SK-N-SH (cell line): ENCODE measurements around the gene SPTB. TPM values are rescaled to one million over a fixed set of nuclear protein-coding genes. Genes with fewer than 3 reads are reported as not detected.

Source experiments
- CTCF ChIA-PET: fragments of 300-600, 350-600 bp; formaldehyde crosslinking; extraction: SDS; loops from one replicate; lab custom pipeline; 2021; lab: Yijun Ruan, JAX
- POLR2A ChIA-PET: fragments of 350-600 bp; sonication (Branson Sonifier 250); formaldehyde crosslinking; extraction: SDS; loops from one replicate; lab custom pipeline; 2020; ENCODE audit warnings: antibody characterized with exemption, inconsistent platforms; lab: Yijun Ruan, JAX
- DNase-seq: peaks from one replicate; pipeline ENCODE4 v3.0.0; 2012
- H2AFZ ChIP-seq: fragments of 200-600 bp; sonication (generic); 2 replicates; pipeline ENCODE4 v1.8.1; 2016; ENCODE audit warnings: antibody characterized with exemption, mild to moderate bottlenecking, low read depth
- H3F3A ChIP-seq: fragments of 200-600 bp; sonication (generic); replicated peaks from 2 replicates; pipeline ENCODE3; 2016; ENCODE audit warnings: antibody characterized with exemption, mild to moderate bottlenecking; ENCODE audit not compliant: insufficient read depth
- H3K27ac ChIP-seq, 2 experiments: fragments of 200-500 bp in 1 of 2; fragments of 200-600 bp in 1 of 2; sonication (Bioruptor generic) in 1 of 2; sonication (generic), shearing (Covaris generic) in 1 of 2; 2 replicates each; pipeline versions ENCODE4 v1.5.1 to v1.6.1; 2014 to 2016; ENCODE audit warnings: low read depth in 2 of 2, inconsistent platforms in 1 of 2, low read length in 1 of 2, mild to moderate bottlenecking in 1 of 2, mixed read lengths in 1 of 2
- H3K27me3 ChIP-seq: fragments of 200-600 bp; sonication (generic), shearing (Covaris generic); 2 replicates; pipeline ENCODE4 v1.6.1; 2016; ENCODE audit warnings: mixed run types; ENCODE audit not compliant: insufficient read depth
- H3K36me3 ChIP-seq, 2 experiments: fragments of 200-500 bp in 1 of 2; fragments of 200-600 bp in 1 of 2; sonication (Bioruptor generic) in 1 of 2; sonication (generic) in 1 of 2; replicated peaks in 1 of 2; 2 replicates each; pipeline versions ENCODE3 to v1.5.1; 2014 to 2016; ENCODE audit warnings: low read length in 1 of 2, mild to moderate bottlenecking in 1 of 2; ENCODE audit not compliant: insufficient read depth in 2 of 2, control insufficient read depth in 1 of 2
- H3K4me1 ChIP-seq, 2 experiments: fragments of 200-500 bp in 1 of 2; fragments of 200-600 bp in 1 of 2; sonication (Bioruptor generic) in 1 of 2; sonication (generic), shearing (Covaris generic) in 1 of 2; 2 replicates each; pipeline versions ENCODE4 v1.5.1 to v1.6.1; 2014 to 2016; ENCODE audit warnings: low read depth in 1 of 2, low read length in 1 of 2, mixed run types in 1 of 2; ENCODE audit not compliant: insufficient read depth in 2 of 2, control insufficient read depth in 1 of 2
- H3K4me2 ChIP-seq: fragments of 200-600 bp; sonication (generic), shearing (Covaris generic); 2 replicates; pipeline ENCODE4 v1.6.1; 2017; ENCODE audit warnings: mixed run types
- H3K4me3 ChIP-seq, 2 experiments: fragments of 200-500 bp in 1 of 2; fragments of 200-600 bp in 1 of 2; sonication (Bioruptor generic) in 1 of 2; sonication (generic), shearing (Covaris generic) in 1 of 2; 2 replicates each; pipeline versions ENCODE4 v1.5.1 to v1.8.1; 2014 to 2016; ENCODE audit warnings: low read depth in 2 of 2, inconsistent platforms in 1 of 2, low read length in 1 of 2, mild to moderate bottlenecking in 1 of 2, mixed read lengths in 1 of 2, moderate library complexity in 1 of 2
- H3K79me2 ChIP-seq: fragments of 200-600 bp; sonication (generic); 2 replicates; pipeline ENCODE4 v1.8.1; 2017; ENCODE audit warnings: mild to moderate bottlenecking; ENCODE audit not compliant: insufficient read depth
- H3K9ac ChIP-seq: fragments of 200-600 bp; sonication (generic); 2 replicates; pipeline ENCODE4 v1.6.1; 2017; ENCODE audit warnings: mixed run types
- H3K9me2 ChIP-seq: fragments of 200-600 bp; sonication (generic); 2 replicates; pipeline ENCODE4 v1.6.1; 2017; ENCODE audit warnings: mixed run types
- H3K9me3 ChIP-seq: fragments of 200-600 bp; sonication (generic); 2 replicates; pipeline ENCODE4 v1.6.1; 2017; ENCODE audit warnings: mixed run types, mild to moderate bottlenecking, moderate library complexity
- H4K20me1 ChIP-seq: fragments of 200-600 bp; sonication (generic); 2 replicates; pipeline ENCODE4 v1.6.1; 2017; ENCODE audit warnings: mild to moderate bottlenecking, mixed run types; ENCODE audit not compliant: insufficient read depth
- CHD2 ChIP-seq: fragments of 150-350 bp; IDR thresholded peaks from 2 replicates; pipeline ENCODE4 v1.6.1; 2018; ENCODE audit warnings: low read length; ENCODE audit not compliant: partially characterized antibody
- ELF1 ChIP-seq: IDR thresholded peaks from 2 replicates; pipeline ENCODE4 v1.4.0; 2012
- EP300 ChIP-seq, 2 experiments: IDR thresholded peaks; 2 replicates each; pipeline versions ENCODE4 v1.4.0 to v1.6.1; 2012; ENCODE audit warnings: borderline replicate concordance in 1 of 2, low read depth in 1 of 2, low read length in 1 of 2
- FOXJ3 ChIP-seq: sonication (generic); formaldehyde crosslinking; IDR thresholded peaks from 2 replicates; pipeline ENCODE4 v1.5.1; 2020; ENCODE audit warnings: mild to moderate bottlenecking, missing genetic modification reagents
- POLR2AphosphoS5 ChIP-seq: IDR thresholded peaks from 2 replicates; pipeline ENCODE4 v1.6.1; 2012; ENCODE audit warnings: low read depth, low read length
- RAD21 ChIP-seq: IDR thresholded peaks from 2 replicates; pipeline ENCODE4 v1.6.1; 2012; ENCODE audit warnings: mild to moderate bottlenecking, low read length
- RCOR1 ChIP-seq: fragments of 150-350 bp; IDR thresholded peaks from 2 replicates; pipeline ENCODE4 v1.6.1; 2017; ENCODE audit warnings: antibody characterized with exemption, low read length
- SMC3 ChIP-seq: IDR thresholded peaks from 2 replicates; pipeline ENCODE4 v1.6.1; 2012; ENCODE audit warnings: low read depth, low read length, improper control_type of control experiment
- TCF12 ChIP-seq: IDR thresholded peaks from 2 replicates; pipeline ENCODE4 v1.4.0; 2012
- YY1 ChIP-seq: IDR thresholded peaks from 2 replicates; pipeline ENCODE4 v1.4.0; 2012; ENCODE audit warnings: low read depth, mild to moderate bottlenecking
- WGBS: methylation state at CpG from one replicate; pipeline ENCODE4 v1.1.6; 2017; ENCODE audit warnings: low lambda C conversion rate; 5-methylcytosine and 5-hydroxymethylcytosine counted together
- polyA plus RNA-seq, 3 experiments: library from polyadenylated mRNA; depleted of rRNA; stranded (reverse); fragments of >200 nt; gene quantifications; 2 replicates each; pipeline ENCODE4 v1.2.3, GENCODE V29; 2012
- TF ChIP-seq, protein P1 (sequence below): IDR thresholded peaks from 2 replicates; pipeline ENCODE4 v1.4.0; 2012; ENCODE audit warnings: low read depth
- TF ChIP-seq, protein P2 (sequence below): IDR thresholded peaks from 2 replicates; pipeline ENCODE4 v1.6.1; 2012; ENCODE audit warnings: mild to moderate bottlenecking, low read depth, low read length, moderate library complexity
- TF ChIP-seq, protein P3 (sequence below): IDR thresholded peaks from 2 replicates; pipeline ENCODE4 v1.4.0; 2012; ENCODE audit warnings: low read depth, borderline replicate concordance
- TF ChIP-seq, protein P4 (sequence below): fragments of 200-600 bp; sonication (generic); IDR thresholded peaks from 2 replicates; pipeline ENCODE4 v1.6.1; 2017; ENCODE audit warnings: antibody characterized with exemption, mild to moderate bottlenecking, moderate library complexity

The SPTB gene
- polyA plus RNA-seq, 1 of the 3 experiments (the other 2 are of a cell fraction), result 0.15 TPM

DNA sequence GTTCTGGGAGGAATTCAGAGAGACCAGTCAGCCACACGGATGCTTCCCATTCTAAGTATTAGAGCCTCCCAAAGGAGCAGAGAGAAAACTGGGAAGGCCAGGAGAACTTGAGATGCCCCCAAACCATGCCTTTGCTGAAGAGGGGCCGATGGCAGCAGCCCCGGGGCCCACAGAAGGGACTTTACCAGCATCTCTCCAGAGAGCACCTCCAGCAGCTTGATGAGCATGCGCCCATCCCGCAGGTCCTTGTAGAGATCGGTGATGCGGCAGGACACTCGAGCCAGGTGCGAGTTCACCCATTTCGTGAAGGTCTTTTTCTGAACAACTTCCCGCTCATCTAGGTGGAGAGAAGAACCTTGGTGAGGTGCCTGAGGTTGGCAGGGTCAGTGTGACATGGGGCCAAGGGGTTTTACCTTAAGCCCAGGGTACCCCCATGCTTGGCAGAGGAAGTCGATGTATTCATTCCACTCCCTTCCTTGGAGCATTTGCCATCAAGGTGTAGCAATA, 74.9 kb downstream of the SPTB start:
- 95% methylated on average over 12 of the region's 12 CpGs for WGBS
- Histone ChIP-seq H3K27me3 (no peaks in the 10 kb centered on the region), H3K36me3 (no peaks in the 10 kb centered on the region), H4K20me1 (no peaks in the 10 kb centered on the region), H3K9me3 (no peaks in the 10 kb centered on the region), H3K4me1 (peaks cover 10 to 26% of the 10 kb centered on the region in 2 experiments; a peak in 3 of 4 replicates), H3F3A (peaks cover 35% of the 10 kb centered on the region), H3K27ac (peak overlapping the region in 1 of 2 experiments; percentile 100; a peak in 2 of 4 replicates), H3K9me2 (no peaks in the 10 kb centered on the region), H3K4me2 (peak overlapping the region; percentile 71; the same call in 1 of the 2 replicates), H3K9ac (no peak overlapping the region), H3K79me2 (no peaks in the 10 kb centered on the region), H3K4me3 (no peak overlapping the region), H2AFZ (no peak overlapping the region)
- TF ChIP-seq TCF12 (no peak), ELF1 (no peak), YY1 (no peak), CHD2 (no peak), FOXJ3 (CRISPR knock-in tag) (no peak), POLR2AphosphoS5 (no peak)
- TF ChIP-seq, protein P1, sequence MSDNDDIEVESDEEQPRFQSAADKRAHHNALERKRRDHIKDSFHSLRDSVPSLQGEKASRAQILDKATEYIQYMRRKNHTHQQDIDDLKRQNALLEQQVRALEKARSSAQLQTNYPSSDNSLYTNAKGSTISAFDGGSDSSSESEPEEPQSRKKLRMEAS, result no peak
- TF ChIP-seq, protein P2, sequence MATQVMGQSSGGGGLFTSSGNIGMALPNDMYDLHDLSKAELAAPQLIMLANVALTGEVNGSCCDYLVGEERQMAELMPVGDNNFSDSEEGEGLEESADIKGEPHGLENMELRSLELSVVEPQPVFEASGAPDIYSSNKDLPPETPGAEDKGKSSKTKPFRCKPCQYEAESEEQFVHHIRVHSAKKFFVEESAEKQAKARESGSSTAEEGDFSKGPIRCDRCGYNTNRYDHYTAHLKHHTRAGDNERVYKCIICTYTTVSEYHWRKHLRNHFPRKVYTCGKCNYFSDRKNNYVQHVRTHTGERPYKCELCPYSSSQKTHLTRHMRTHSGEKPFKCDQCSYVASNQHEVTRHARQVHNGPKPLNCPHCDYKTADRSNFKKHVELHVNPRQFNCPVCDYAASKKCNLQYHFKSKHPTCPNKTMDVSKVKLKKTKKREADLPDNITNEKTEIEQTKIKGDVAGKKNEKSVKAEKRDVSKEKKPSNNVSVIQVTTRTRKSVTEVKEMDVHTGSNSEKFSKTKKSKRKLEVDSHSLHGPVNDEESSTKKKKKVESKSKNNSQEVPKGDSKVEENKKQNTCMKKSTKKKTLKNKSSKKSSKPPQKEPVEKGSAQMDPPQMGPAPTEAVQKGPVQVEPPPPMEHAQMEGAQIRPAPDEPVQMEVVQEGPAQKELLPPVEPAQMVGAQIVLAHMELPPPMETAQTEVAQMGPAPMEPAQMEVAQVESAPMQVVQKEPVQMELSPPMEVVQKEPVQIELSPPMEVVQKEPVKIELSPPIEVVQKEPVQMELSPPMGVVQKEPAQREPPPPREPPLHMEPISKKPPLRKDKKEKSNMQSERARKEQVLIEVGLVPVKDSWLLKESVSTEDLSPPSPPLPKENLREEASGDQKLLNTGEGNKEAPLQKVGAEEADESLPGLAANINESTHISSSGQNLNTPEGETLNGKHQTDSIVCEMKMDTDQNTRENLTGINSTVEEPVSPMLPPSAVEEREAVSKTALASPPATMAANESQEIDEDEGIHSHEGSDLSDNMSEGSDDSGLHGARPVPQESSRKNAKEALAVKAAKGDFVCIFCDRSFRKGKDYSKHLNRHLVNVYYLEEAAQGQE, result no peak
- POLR2A ChIA-PET, result no interaction called here
- CTCF ChIA-PET, result interaction anchor here (1.6 to 10.8 kb wide), 4 partner anchors 10 to 181 kb away, joined by 5 to 138 read pairs (median 54); no protein-coding TSS in a partner anchor
- DNase-seq, result no peak

DNA sequence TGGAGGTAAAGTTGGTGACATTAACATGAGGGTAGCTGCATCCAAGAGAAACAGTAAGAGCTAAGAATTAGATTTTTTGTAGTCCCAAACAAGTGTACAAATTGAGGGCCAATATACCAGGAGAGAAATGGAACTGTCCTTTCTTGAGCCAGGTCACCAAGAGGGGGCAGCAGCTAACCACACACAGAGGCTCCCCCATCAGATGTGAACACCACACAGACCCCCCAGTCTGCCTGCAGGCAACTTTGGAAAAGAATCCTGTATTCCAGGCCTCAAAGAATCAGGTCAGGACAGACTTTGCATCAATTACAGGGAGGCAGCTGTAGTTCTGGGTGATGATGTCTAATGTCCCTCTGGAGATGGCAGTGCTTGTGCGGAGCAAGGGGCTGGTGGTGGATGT, 77.9 kb downstream of the SPTB start:
- DNase-seq, result peak; percentile 78
- CTCF ChIA-PET, result interaction anchor here (0.6 to 10.8 kb wide), 40 partner anchors 12 to 218 kb away, joined by 3 to 138 read pairs (median 4); partner anchors contain the start of gene CHURC1
- 91% methylated on average over 1 of the region's 1 CpG for WGBS

More for the DNA sequence above, 77.9 kb downstream of the SPTB start:
- no peaks in the 10 kb centered on the region for H3K36me3 ChIP-seq
- H3K9ac ChIP-seq, result no peak overlapping the region
- H3K27me3 ChIP-seq, result no peaks in the 10 kb centered on the region
- H3K9me3 ChIP-seq, result no peaks in the 10 kb centered on the region
- no peaks in the 10 kb centered on the region for H3K79me2 ChIP-seq
- H4K20me1 ChIP-seq, result no peaks in the 10 kb centered on the region
- no peak overlapping the region for H3K4me2 ChIP-seq
- H3K9me2 ChIP-seq, result no peaks in the 10 kb centered on the region
- H2AFZ ChIP-seq, result no peak overlapping the region
- H3F3A ChIP-seq, result peaks cover 19% of the 10 kb centered on the region
- peaks cover 12 to 15% of the 10 kb centered on the region in 2 experiments; a peak in 3 of 4 replicates for H3K4me1 ChIP-seq
- TF ChIP-seq RAD21 (peak; percentile 82), RCOR1 (peak; percentile 12; the same call in 1 of the 2 replicates), SMC3 (peak; percentile 70), EP300 (IDR thresholded peaks at IDR 0.05; ENCODE audit: borderline replicate concordance in 1 of 2, low read depth in 1 of 2, low read length in 1 of 2) (peak in 1 of 2 experiments; percentile 26; a peak in 1 of 4 replicates)
- TF ChIP-seq, protein P3, sequence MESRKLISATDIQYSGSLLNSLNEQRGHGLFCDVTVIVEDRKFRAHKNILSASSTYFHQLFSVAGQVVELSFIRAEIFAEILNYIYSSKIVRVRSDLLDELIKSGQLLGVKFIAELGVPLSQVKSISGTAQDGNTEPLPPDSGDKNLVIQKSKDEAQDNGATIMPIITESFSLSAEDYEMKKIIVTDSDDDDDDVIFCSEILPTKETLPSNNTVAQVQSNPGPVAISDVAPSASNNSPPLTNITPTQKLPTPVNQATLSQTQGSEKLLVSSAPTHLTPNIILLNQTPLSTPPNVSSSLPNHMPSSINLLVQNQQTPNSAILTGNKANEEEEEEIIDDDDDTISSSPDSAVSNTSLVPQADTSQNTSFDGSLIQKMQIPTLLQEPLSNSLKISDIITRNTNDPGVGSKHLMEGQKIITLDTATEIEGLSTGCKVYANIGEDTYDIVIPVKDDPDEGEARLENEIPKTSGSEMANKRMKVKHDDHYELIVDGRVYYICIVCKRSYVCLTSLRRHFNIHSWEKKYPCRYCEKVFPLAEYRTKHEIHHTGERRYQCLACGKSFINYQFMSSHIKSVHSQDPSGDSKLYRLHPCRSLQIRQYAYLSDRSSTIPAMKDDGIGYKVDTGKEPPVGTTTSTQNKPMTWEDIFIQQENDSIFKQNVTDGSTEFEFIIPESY, result no peak
- TF ChIP-seq, protein P4, sequence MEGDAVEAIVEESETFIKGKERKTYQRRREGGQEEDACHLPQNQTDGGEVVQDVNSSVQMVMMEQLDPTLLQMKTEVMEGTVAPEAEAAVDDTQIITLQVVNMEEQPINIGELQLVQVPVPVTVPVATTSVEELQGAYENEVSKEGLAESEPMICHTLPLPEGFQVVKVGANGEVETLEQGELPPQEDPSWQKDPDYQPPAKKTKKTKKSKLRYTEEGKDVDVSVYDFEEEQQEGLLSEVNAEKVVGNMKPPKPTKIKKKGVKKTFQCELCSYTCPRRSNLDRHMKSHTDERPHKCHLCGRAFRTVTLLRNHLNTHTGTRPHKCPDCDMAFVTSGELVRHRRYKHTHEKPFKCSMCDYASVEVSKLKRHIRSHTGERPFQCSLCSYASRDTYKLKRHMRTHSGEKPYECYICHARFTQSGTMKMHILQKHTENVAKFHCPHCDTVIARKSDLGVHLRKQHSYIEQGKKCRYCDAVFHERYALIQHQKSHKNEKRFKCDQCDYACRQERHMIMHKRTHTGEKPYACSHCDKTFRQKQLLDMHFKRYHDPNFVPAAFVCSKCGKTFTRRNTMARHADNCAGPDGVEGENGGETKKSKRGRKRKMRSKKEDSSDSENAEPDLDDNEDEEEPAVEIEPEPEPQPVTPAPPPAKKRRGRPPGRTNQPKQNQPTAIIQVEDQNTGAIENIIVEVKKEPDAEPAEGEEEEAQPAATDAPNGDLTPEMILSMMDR, result peak; percentile 75
- no peak overlapping the region; a peak in 1 of 4 replicates for H3K27ac ChIP-seq
- POLR2A ChIA-PET, result interaction anchor here (1.3 kb wide), 1 partner anchor 39 kb away, joined by 4 read pairs; no protein-coding TSS in a partner anchor
- H3K4me3 ChIP-seq, result no peak overlapping the region; a peak in 1 of 4 replicates
